HEK293 (cell line): ENCODE data around the gene TRAF5.
A peak's percentile ranks its signal among the peaks of the same experiment; 100 is the strongest.

Source experiments
- BCL11A ChIP-seq: fragments of 450-650 bp; formaldehyde crosslinking; IDR thresholded peaks from 2 replicates; pipeline ENCODE4 v1.5.1; 2016; ENCODE audit warnings: low read depth, missing biosample characterization, missing genetic modification characterization
- GLIS1 ChIP-seq: fragments of 450-650 bp; formaldehyde crosslinking; IDR thresholded peaks from 2 replicates; pipeline ENCODE4 v1.5.1; 2016; ENCODE audit warnings: missing biosample characterization, missing genetic modification characterization
- IKZF3 ChIP-seq: fragments of 450-650 bp; IDR thresholded peaks from 2 replicates; pipeline ENCODE4 v1.5.0; 2018; ENCODE audit warnings: missing biosample characterization, mild to moderate bottlenecking, missing genetic modification characterization, moderate library complexity
- MZF1 ChIP-seq: fragments of 450-650 bp; formaldehyde crosslinking; IDR thresholded peaks from 2 replicates; pipeline ENCODE4 v1.5.1; 2017; ENCODE audit warnings: missing biosample characterization, missing genetic modification characterization, borderline replicate concordance
- PATZ1 ChIP-seq: fragments of 450-650 bp; formaldehyde crosslinking; IDR thresholded peaks from 2 replicates; pipeline ENCODE4 v1.5.1; 2016; ENCODE audit warnings: missing biosample characterization, missing genetic modification characterization
- PRDM6 ChIP-seq: fragments of 450-650 bp; formaldehyde crosslinking; IDR thresholded peaks from 2 replicates; pipeline ENCODE4 v1.5.1; 2017; ENCODE audit warnings: missing biosample characterization, missing genetic modification characterization
- SP7 ChIP-seq: fragments of 450-650 bp; formaldehyde crosslinking; IDR thresholded peaks from 2 replicates; pipeline ENCODE4 v1.5.1; 2016; ENCODE audit warnings: missing biosample characterization, missing genetic modification characterization
- ZBTB20 ChIP-seq: fragments of 450-650 bp; formaldehyde crosslinking; IDR thresholded peaks from 2 replicates; pipeline ENCODE4 v1.5.1; 2016; ENCODE audit warnings: missing biosample characterization, missing genetic modification characterization
- ZBTB48 ChIP-seq: fragments of 450-650 bp; formaldehyde crosslinking; IDR thresholded peaks from 2 replicates; pipeline ENCODE4 v1.5.1; 2016; ENCODE audit warnings: missing biosample characterization, missing genetic modification characterization
- ZBTB8A ChIP-seq: fragments of 450-650 bp; formaldehyde crosslinking; IDR thresholded peaks from 2 replicates; pipeline ENCODE4 v1.5.1; 2016; ENCODE audit warnings: missing biosample characterization, missing genetic modification characterization
- ZEB2 ChIP-seq: fragments of 450-650 bp; formaldehyde crosslinking; IDR thresholded peaks from 2 replicates; pipeline ENCODE4 v1.5.1; 2016; ENCODE audit warnings: missing biosample characterization, missing genetic modification characterization
- ZNF155 ChIP-seq: fragments of 450-650 bp; formaldehyde crosslinking; IDR thresholded peaks from 2 replicates; pipeline ENCODE4 v1.5.1; 2016; ENCODE audit warnings: missing biosample characterization, missing genetic modification characterization
- ZNF24 ChIP-seq: fragments of 450-650 bp; formaldehyde crosslinking; IDR thresholded peaks from 2 replicates; pipeline ENCODE4 v1.5.1; 2016; ENCODE audit warnings: missing biosample characterization, missing genetic modification characterization
- ZNF423 ChIP-seq: fragments of 450-650 bp; formaldehyde crosslinking; IDR thresholded peaks from 2 replicates; pipeline ENCODE4 v1.5.1; 2016; ENCODE audit warnings: missing biosample characterization, missing genetic modification characterization
- ZNF623 ChIP-seq: fragments of 450-650 bp; formaldehyde crosslinking; IDR thresholded peaks from 2 replicates; pipeline ENCODE4 v1.5.1; 2016; ENCODE audit warnings: missing biosample characterization, missing genetic modification characterization
- ZNF791 ChIP-seq: fragments of 450-650 bp; formaldehyde crosslinking; IDR thresholded peaks from 2 replicates; pipeline ENCODE4 v1.5.1; 2016; ENCODE audit warnings: missing biosample characterization, missing genetic modification characterization
- ZNF830 ChIP-seq: fragments of 450-650 bp; IDR thresholded peaks from 2 replicates; pipeline ENCODE4 v1.5.0; 2018; ENCODE audit warnings: missing biosample characterization, missing genetic modification characterization, low read depth, mild to moderate bottlenecking, moderate library complexity
- TF ChIP-seq, protein P1 (sequence below): fragments of 450-650 bp; formaldehyde crosslinking; IDR thresholded peaks from 2 replicates; pipeline ENCODE4 v1.5.1; 2016; ENCODE audit warnings: missing biosample characterization, missing genetic modification characterization
- TF ChIP-seq, protein P2 (sequence below): fragments of 450-650 bp; formaldehyde crosslinking; IDR thresholded peaks from 2 replicates; pipeline ENCODE4 v1.5.1; 2016; ENCODE audit warnings: missing biosample characterization, missing genetic modification characterization
- TF ChIP-seq, protein P3 (sequence below): fragments of 450-650 bp; formaldehyde crosslinking; IDR thresholded peaks from 2 replicates; pipeline ENCODE4 v1.5.0; 2017; ENCODE audit warnings: missing biosample characterization, missing genetic modification characterization, borderline replicate concordance
- TF ChIP-seq, protein P4 (sequence below): fragments of 450-650 bp; formaldehyde crosslinking; IDR thresholded peaks from 2 replicates; pipeline ENCODE4 v1.5.1; 2017; ENCODE audit warnings: missing biosample characterization, mild to moderate bottlenecking, missing genetic modification characterization, moderate library complexity

The TRAF5 gene

DNA sequence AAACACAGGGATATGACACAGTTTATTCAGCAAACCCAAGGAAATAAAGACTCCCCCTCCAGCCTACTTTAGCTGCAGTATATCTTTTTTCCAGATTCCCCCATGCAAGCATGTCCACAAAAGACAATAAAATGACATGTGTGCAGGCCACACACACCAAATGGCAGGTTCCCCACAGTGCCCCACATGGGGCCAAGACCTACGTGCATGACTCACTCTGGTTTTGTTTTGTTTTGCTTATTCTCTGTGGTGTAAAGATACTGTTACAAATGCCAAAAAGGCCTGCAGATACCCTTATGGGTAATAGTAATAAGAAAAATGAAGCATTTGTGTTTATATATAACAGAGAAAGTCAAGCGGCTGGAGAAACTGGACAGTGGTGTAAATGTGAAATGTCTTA lies 93.8 kb downstream of the TRAF5 start (continued):
- TF ChIP-seq, protein P1, sequence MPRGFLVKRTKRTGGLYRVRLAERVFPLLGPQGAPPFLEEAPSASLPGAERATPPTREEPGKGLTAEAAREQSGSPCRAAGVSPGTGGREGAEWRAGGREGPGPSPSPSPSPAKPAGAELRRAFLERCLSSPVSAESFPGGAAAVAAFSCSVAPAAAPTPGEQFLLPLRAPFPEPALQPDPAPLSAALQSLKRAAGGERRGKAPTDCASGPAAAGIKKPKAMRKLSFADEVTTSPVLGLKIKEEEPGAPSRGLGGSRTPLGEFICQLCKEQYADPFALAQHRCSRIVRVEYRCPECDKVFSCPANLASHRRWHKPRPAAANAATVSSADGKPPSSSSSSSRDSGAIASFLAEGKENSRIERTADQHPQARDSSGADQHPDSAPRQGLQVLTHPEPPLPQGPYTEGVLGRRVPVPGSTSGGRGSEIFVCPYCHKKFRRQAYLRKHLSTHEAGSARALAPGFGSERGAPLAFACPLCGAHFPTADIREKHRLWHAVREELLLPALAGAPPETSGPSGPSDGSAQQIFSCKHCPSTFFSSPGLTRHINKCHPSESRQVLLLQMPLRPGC (tag by site-specific recombination) = 0 out of 2 replicates have a peak, but pooled peaks have one; percentile 15
- TF ChIP-seq BCL11A (peak; percentile 19; the same call in 1 of the 2 replicates), ZNF155 (tag by site-specific recombination) (no peak), IKZF3 (tag by site-specific recombination) (peak; percentile 30; the same call in 1 of the 2 replicates), PATZ1 (tag by site-specific recombination) (peak; percentile 55), MZF1 (tag by site-specific recombination) (peak; percentile 70), GLIS1 (peak; percentile 90), SP7 (tag by site-specific recombination) (peak; percentile 66), ZBTB20 (peak; percentile 40; the same call in 1 of the 2 replicates), ZEB2 (tag by site-specific recombination) (0 out of 2 replicates have a peak, but pooled peaks have one; percentile 9), ZNF423 (tag by site-specific recombination) (no peak), ZBTB8A (no peak; the same call in 1 of the 2 replicates), ZNF24 (no peak), ZBTB48 (tag by site-specific recombination) (no peak), ZNF830 (tag by site-specific recombination) (no peak), ZNF623 (tag by site-specific recombination) (no peak), ZNF791 (tag by site-specific recombination) (no peak), PRDM6 (tag by site-specific recombination) (peak; percentile 49)
- TF ChIP-seq, protein P2, sequence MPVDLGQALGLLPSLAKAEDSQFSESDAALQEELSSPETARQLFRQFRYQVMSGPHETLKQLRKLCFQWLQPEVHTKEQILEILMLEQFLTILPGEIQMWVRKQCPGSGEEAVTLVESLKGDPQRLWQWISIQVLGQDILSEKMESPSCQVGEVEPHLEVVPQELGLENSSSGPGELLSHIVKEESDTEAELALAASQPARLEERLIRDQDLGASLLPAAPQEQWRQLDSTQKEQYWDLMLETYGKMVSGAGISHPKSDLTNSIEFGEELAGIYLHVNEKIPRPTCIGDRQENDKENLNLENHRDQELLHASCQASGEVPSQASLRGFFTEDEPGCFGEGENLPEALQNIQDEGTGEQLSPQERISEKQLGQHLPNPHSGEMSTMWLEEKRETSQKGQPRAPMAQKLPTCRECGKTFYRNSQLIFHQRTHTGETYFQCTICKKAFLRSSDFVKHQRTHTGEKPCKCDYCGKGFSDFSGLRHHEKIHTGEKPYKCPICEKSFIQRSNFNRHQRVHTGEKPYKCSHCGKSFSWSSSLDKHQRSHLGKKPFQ (tag by site-specific recombination) = peak; percentile 30; the same call in 1 of the 2 replicates
- TF ChIP-seq, protein P3, sequence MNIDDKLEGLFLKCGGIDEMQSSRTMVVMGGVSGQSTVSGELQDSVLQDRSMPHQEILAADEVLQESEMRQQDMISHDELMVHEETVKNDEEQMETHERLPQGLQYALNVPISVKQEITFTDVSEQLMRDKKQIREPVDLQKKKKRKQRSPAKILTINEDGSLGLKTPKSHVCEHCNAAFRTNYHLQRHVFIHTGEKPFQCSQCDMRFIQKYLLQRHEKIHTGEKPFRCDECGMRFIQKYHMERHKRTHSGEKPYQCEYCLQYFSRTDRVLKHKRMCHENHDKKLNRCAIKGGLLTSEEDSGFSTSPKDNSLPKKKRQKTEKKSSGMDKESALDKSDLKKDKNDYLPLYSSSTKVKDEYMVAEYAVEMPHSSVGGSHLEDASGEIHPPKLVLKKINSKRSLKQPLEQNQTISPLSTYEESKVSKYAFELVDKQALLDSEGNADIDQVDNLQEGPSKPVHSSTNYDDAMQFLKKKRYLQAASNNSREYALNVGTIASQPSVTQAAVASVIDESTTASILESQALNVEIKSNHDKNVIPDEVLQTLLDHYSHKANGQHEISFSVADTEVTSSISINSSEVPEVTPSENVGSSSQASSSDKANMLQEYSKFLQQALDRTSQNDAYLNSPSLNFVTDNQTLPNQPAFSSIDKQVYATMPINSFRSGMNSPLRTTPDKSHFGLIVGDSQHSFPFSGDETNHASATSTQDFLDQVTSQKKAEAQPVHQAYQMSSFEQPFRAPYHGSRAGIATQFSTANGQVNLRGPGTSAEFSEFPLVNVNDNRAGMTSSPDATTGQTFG (tag by site-specific recombination) = no peak
- TF ChIP-seq, protein P4, sequence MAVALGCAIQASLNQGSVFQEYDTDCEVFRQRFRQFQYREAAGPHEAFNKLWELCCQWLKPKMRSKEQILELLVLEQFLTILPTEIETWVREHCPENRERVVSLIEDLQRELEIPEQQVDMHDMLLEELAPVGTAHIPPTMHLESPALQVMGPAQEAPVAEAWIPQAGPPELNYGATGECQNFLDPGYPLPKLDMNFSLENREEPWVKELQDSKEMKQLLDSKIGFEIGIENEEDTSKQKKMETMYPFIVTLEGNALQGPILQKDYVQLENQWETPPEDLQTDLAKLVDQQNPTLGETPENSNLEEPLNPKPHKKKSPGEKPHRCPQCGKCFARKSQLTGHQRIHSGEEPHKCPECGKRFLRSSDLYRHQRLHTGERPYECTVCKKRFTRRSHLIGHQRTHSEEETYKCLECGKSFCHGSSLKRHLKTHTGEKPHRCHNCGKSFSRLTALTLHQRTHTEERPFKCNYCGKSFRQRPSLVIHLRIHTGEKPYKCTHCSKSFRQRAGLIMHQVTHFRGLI (tag by site-specific recombination) = 0 out of 2 replicates have a peak, but pooled peaks have one; percentile 21
- TF ChIP-seq, all 188 proteins: peak for 20
